Nucleus accumbens (tissue), 56 donors: ENCODE data around the gene TENM3.

Experiments
- DNase-seq, 56 donors: peaks; one replicate each; lab custom pipeline; 2025; lab: John Stamatoyannopoulos, UW

TENM3 gene

GRCh38 chr4:182593402-182593801 lies 350.2 kb downstream of the TENM3 start:
- no peak for DNase-seq

- DNase-seq, result no peak
Observed at GRCh38 chr4:182593864-182594263, 350.7 kb downstream of the TENM3 start.

GRCh38 chr4:182600093-182600492 lies 356.9 kb downstream of the TENM3 start:
- no peak for DNase-seq

- DNase-seq, result no peak
Observed at GRCh38 chr4:182600856-182601255, 357.7 kb downstream of the TENM3 start.

DNA sequence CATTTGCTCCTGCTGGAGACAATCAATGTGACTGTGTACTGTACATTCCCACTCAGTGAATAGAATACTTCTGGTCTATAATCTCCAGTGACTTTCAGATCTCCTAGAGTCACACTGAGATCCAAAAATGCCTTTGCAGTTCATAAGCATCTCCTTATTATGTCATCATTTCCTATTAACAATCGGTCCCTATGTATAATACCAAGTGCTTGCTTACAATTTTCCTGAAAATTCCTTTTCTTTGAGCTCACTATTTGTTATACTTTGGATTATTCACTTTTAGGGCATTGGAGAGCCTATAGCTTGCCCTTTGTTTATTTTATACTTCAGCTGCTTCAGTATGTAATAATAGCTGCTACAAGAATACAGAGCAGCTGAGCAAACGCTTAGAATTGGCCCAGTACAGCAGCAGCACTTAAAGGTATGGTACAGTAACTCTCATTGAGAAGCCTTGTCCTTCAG lies 361.0 kb downstream of the TENM3 start:
- DNase-seq, result no peak

- no peak for DNase-seq
Observed at GRCh38 chr4:182604953-182605352, 361.8 kb downstream of the TENM3 start.

GRCh38 chr4:182608525-182608924 lies 365.3 kb downstream of the TENM3 start:
- no peak for DNase-seq

DNA sequence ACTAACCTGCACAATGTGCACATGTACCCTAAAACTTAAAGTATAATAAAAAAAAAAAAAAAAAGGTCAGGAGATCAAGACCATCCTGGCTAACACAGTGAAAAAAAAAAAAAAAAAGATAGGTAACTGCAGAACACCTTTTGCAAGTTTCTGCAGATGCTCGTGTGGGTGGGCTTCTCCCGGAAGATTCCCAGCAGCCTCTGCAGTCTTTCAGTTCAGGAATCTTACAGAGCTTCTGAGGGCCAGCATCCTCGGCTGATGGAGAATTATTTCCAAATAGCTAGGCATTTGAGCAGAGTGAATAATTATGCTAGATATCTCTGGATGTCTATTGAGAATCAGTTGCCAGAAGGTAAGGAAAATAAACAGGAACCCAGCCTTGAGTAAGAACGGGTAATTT lies 373.3 kb downstream of the TENM3 start:
- peak in 10 of 56 donors; percentile 1 to 42 (median 19) for DNase-seq

GRCh38 chr4:182619660-182620059 lies 376.5 kb downstream of the TENM3 start:
- peak in 8 of 56 donors; percentile 3 to 37 (median 12) for DNase-seq

GRCh38 chr4:182620111-182620980 lies 377.1 kb downstream of the TENM3 start:
- DNase-seq, result no peak

DNA sequence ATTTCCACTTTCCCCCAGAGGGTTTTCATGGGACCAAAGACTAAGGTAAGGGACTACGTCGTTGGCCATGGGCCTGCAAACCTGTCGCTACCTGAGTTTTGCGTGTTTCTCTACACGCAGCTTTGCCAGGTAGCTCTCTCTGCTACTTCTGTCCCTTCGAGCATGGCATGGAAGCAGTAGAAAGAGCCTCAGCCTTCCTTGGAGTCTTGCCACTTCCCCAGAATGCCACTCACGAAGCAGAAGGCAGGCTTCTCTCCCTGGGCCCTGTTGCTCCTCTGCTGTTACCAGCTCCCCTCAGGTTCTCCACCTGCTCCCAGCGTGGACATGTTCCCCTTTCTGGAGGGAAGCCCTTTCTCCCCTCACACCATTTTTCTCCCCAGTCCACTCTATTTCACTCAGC lies 381.1 kb downstream of the TENM3 start:
- no peak for DNase-seq

GRCh38 chr4:182625193-182625592 lies 382.0 kb downstream of the TENM3 start:
- no peak for DNase-seq

DNA sequence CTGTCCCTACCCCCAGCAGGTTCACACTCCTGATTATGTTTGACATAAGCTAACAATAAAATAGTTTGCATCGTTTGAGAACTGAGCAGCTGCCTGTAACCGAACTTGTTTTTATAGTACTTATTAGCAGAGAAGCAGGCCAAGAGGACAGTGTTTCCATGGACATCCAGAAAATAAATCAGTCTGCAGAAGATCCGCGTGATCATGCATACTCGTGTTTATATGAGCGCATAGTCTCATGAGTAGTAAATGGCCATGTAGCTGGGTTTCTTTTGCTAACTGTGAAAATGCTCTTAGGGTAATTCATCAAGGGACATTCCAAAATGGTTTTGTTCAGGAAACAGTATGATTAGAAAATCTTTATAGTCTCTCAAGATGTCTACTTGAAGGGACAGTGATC lies 384.8 kb downstream of the TENM3 start:
- DNase-seq, result no peak

- DNase-seq, result no peak
Observed at GRCh38 chr4:182628544-182628943, 385.3 kb downstream of the TENM3 start.

- no peak for DNase-seq
Observed at GRCh38 chr4:182629096-182629495, 385.9 kb downstream of the TENM3 start.

DNA sequence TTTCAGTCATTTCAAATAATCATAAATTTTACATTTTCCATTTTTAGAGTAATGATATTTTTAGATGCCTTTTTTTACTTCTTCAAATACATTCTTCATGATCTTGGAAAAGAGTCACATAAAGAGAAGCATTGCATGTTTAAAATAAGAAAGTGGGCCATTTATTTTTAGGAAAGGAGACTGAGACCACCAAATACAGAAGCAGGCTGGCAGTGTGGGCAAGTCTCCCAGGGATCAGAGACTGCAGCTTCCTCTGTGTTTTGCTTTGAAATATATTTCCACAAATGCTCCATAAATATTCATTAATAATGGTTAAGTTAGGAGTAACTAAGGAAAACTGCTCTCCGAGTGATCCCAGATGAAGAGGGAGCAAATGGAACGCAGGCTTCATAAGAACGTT lies 397.3 kb downstream of the TENM3 start:
- no peak for DNase-seq

GRCh38 chr4:182640932-182641331 lies 397.7 kb downstream of the TENM3 start:
- no peak for DNase-seq

- no peak for DNase-seq
Observed at GRCh38 chr4:182642831-182643230, 399.6 kb downstream of the TENM3 start.

DNA sequence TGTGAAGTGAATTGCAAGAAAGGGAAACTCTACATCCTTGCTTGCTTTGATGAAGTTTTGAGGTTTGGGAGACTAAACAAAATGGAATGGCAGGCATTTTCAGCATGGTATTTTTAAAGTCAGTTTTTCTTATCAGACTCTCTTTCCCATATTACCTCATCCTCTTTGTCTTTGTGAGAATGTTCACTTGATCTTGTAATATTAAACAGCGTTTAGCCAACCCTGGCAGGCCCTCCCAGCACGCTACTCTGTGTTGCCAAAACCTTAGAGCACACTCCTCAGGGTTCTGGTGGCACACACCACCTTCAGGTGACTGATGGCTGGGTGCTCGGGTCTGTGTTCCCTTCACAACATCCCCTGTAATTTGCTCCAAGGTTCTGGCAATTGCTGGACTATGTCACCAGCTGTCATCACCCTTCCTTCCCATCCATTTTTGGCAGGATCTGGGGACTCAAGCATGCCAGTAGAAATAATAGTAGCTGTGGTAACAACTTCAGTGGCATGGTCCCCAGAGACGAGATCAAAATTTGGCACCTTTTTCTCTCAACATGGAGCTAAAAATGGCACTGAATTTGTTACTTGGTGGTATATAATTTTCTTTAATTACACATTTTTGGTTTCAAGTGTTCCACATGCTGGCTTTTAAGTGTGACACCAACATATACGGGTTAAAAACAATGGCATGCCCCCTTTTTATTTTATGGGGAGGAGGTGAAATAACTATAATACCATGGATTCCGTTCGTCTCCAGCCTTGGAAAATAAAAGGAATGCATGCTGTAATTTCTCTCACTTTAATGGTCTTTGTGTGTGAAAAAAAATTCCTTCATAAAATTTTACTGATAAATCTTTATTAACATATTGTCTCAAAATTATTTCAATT lies 400.8 kb downstream of the TENM3 start:
- DNase-seq, result no peak

DNA sequence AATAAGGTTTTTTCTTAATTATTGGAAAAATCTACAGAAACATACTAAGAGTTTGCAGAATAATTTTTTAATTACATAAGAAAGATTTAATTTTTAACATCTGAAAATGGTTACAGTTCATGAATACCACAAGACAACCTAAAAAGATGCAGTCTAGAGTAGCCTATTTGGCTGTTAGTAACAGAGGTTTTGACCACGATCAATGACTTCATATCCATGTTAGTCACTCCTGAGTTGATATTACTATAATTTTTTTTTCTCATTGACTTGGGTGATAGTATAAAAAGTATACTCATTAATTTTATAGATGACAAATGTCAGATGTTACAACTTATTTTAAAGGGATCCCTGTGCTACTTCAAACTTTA lies 401.5 kb downstream of the TENM3 start:
- DNase-seq, result no peak

DNA sequence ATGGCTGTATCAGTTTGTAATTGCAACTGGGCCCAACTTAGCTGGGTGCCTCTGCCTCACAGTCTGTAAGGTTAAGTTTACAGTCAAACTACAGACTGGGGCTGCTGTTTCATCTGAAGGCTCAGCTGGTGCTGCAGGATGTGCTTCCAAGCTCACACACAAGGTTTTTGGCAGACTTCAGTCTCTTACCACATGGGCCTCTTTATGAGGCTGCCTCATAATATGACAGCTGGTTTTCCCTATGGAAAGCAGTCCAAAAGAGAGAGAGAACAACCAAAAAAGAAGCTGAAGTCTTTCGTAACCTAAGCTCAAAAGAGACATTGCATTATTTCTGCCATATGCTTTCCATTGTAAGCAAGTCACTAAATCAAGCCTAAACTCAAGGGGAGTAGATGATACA lies 402.3 kb downstream of the TENM3 start:
- no peak for DNase-seq
